ENCODE data around the gene CENPN. TPM values are rescaled to one million over a fixed set of nuclear protein-coding genes. Genes with fewer than 3 reads are reported as not detected.

The CENPN gene
- total RNA-seq, 2 experiments from 2014 or later: 8.7 to 9.7 TPM

DNA sequence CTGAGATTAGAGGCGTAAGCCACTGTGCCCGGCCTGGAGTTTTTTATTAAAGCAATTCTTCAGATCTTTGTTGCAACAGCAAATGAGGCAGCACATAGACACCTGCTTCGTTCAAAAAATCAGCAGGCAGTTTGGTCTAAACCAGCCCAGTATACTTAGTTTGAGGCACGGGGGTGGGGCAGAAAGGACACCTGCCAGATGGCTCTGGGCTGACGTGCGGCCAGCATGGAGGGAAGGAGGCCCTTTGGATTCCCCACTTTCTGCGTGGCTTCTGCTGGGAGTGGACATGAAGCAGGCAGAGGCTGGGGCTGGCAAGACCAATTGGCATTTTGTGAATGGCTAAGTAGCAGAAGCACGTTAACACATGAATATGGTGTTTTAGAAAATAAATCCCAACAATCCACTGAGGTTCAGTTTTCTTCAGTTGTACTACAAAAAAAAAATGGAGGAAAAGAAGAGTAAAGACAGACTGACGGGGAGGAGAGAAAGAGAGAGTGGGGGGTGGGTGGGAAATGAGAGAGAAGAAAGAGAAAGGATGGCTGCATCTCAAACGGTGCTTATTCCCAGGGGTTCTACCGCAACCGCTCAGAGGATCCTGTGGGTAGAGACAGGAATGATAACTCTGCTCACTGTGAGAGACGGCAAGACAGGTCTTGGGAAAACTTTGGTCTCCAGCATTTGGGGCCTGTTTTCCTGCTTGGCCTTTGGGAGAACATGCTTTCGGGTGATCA is 53.7 kb downstream of the CENPN start:
- no peaks in the 10 kb centered on the region for H3K4me1 ChIP-seq (ENCODE audit: insufficient read depth, low read length)
- H3K27ac Mint-ChIP-seq: no peak overlapping the region
- intact Hi-C loops (cut with DNase I, micrococcal nuclease): no loop called here
- ChIA-PET CTCF (no interaction called here), POLR2A (no interaction called here)
- no peaks in the 10 kb centered on the region for H3K9me3 Mint-ChIP-seq
- H3K36me3 Mint-ChIP-seq (ENCODE audit: low read depth): no peaks in the 10 kb centered on the region
- no peaks in the 10 kb centered on the region for H3K36me3 ChIP-seq (ENCODE audit: insufficient read depth, low read length)
- no peaks in the 10 kb centered on the region for H3K9me3 ChIP-seq (ENCODE audit: control insufficient read depth in 1 of 2, insufficient read depth in 1 of 2, low read length in 2 of 2)
- H3K4me3 Mint-ChIP-seq: no peak overlapping the region
- TF ChIP-seq, protein P1, sequence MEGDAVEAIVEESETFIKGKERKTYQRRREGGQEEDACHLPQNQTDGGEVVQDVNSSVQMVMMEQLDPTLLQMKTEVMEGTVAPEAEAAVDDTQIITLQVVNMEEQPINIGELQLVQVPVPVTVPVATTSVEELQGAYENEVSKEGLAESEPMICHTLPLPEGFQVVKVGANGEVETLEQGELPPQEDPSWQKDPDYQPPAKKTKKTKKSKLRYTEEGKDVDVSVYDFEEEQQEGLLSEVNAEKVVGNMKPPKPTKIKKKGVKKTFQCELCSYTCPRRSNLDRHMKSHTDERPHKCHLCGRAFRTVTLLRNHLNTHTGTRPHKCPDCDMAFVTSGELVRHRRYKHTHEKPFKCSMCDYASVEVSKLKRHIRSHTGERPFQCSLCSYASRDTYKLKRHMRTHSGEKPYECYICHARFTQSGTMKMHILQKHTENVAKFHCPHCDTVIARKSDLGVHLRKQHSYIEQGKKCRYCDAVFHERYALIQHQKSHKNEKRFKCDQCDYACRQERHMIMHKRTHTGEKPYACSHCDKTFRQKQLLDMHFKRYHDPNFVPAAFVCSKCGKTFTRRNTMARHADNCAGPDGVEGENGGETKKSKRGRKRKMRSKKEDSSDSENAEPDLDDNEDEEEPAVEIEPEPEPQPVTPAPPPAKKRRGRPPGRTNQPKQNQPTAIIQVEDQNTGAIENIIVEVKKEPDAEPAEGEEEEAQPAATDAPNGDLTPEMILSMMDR (IDR thresholded peaks at IDR 0.05): no peak
- H3K4me1 Mint-ChIP-seq (ENCODE audit: low read depth): no peaks in the 10 kb centered on the region
- no peaks in the 10 kb centered on the region for H3K27me3 Mint-ChIP-seq
- no peak for ATAC-seq (ENCODE audit: poor library complexity)
- no peak for DNase-seq
- no peak overlapping the region for H3K4me3 ChIP-seq (ENCODE audit: low read length)
- H3K27me3 ChIP-seq (ENCODE audit: control insufficient read depth in 1 of 2, insufficient read depth in 2 of 2, low read length in 2 of 2): no peaks in the 10 kb centered on the region
- no peak overlapping the region for H3K27ac ChIP-seq (ENCODE audit: low read depth in 1 of 2, low read length in 2 of 2)

DNA sequence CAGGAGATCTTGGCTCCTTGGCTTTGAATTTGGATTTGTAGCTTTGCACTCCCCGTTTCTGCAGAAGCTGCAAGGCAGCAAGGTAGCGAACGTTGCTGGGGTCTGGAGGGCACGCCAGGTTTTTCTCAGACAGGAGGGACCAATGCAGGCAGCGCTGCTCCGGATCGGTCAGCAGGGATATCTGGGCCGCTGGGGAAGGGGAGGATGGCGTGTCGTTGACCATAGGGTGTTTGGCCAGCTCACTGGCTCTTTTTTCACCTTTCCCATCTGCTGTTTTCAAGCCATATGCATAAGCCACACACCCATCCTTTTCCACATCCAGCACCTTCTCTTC is 54.3 kb downstream of the CENPN start:
- no peak for ATAC-seq (ENCODE audit: poor library complexity)
- intact Hi-C loops (cut with DNase I, micrococcal nuclease): no loop called here

DNA sequence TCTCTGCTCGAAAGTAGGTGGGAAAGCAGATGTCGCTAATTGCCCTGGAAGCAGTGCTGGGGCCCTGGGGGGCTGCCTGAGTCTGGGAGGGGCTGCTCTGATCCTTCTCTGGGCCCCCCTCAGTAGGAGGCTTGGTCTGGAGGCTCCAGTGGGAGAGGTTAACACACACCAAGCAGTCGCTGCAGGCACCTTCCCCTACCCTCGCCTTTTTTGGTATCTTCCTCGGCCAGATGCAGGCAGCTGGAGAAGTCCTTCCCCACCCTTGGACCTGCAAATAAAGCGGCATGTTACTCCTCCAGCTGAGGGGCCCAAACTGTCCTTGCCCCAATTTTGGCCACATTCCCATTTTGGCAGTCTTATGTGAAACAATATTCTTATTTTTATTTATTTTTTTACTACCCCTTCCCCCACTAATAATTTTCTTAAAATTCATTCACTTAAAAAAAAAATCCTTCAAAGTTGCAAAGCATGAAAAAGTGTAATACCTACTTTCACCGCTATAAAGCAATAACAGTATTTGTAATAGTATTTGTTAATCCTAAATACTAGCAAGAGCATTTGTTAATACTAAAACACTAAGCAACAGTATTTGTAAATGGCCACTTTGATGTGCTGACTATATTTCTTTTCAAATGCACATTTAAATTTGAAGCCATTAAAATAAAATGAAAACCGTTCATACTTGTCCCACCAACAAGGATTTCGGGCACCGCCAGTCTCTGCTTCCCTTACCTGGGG is 55.0 kb downstream of the CENPN start:
- Histone ChIP-seq H3K4me1 (ENCODE audit: insufficient read depth, low read length) (no peaks in the 10 kb centered on the region), H3K27me3 (ENCODE audit: control insufficient read depth in 1 of 2, insufficient read depth in 2 of 2, low read length in 2 of 2) (no peaks in the 10 kb centered on the region), H3K36me3 (ENCODE audit: insufficient read depth, low read length) (no peaks in the 10 kb centered on the region), H3K9me3 (ENCODE audit: control insufficient read depth in 1 of 2, insufficient read depth in 1 of 2, low read length in 2 of 2) (no peaks in the 10 kb centered on the region), H3K4me3 (ENCODE audit: low read length) (no peak overlapping the region), H3K27ac (ENCODE audit: low read depth in 1 of 2, low read length in 2 of 2) (no peak overlapping the region)
- Mint-ChIP-seq H3K4me3 (no peak overlapping the region), H3K36me3 (ENCODE audit: low read depth) (no peaks in the 10 kb centered on the region), H3K9me3 (no peaks in the 10 kb centered on the region), H3K27ac (no peak overlapping the region), H3K27me3 (no peaks in the 10 kb centered on the region), H3K4me1 (ENCODE audit: low read depth) (no peaks in the 10 kb centered on the region)
- intact Hi-C loops (cut with DNase I, micrococcal nuclease): no loop called here
- TF ChIP-seq, protein P1 (IDR thresholded peaks at IDR 0.05): no peak
- no peak for ATAC-seq (ENCODE audit: poor library complexity)
- ChIA-PET CTCF (no interaction called here), POLR2A (no interaction called here)
- DNase-seq: no peak

More for the DNA sequence above, 54.3 kb downstream of the CENPN start:
- no peaks in the 10 kb centered on the region for H3K4me1 ChIP-seq (ENCODE audit: insufficient read depth, low read length)
- Mint-ChIP-seq H3K27me3 (no peaks in the 10 kb centered on the region), H3K27ac (no peak overlapping the region), H3K4me3 (no peak overlapping the region), H3K4me1 (ENCODE audit: low read depth) (no peaks in the 10 kb centered on the region), H3K36me3 (ENCODE audit: low read depth) (no peaks in the 10 kb centered on the region), H3K9me3 (no peaks in the 10 kb centered on the region)
- ChIA-PET POLR2A (no interaction called here), CTCF (no interaction called here)
- H3K27ac ChIP-seq (ENCODE audit: low read depth in 1 of 2, low read length in 2 of 2): no peak overlapping the region
- DNase-seq: no peak
- H3K9me3 ChIP-seq (ENCODE audit: control insufficient read depth in 1 of 2, insufficient read depth in 1 of 2, low read length in 2 of 2): no peaks in the 10 kb centered on the region
- H3K4me3 ChIP-seq (ENCODE audit: low read length): no peak overlapping the region
- no peaks in the 10 kb centered on the region for H3K36me3 ChIP-seq (ENCODE audit: insufficient read depth, low read length)
- H3K27me3 ChIP-seq (ENCODE audit: control insufficient read depth in 1 of 2, insufficient read depth in 2 of 2, low read length in 2 of 2): no peaks in the 10 kb centered on the region
- TF ChIP-seq, protein P1 (IDR thresholded peaks at IDR 0.05): no peak

Measured in CD4-positive, alpha-beta T cell (primary cell).